ENCODE data around the gene ZNF836. TPM values are rescaled to one million over a fixed set of nuclear protein-coding genes. Genes with fewer than 3 reads are reported as not detected.
A peak's percentile ranks its signal among the peaks of the same experiment; 100 is the strongest.

The ZNF836 gene
- total RNA-seq, 1 donor from 2014 or later: 28.0 TPM

GRCh38 chr19:52187407-52187806 is 16.0 kb upstream of the ZNF836 start:
- Mint-ChIP-seq H3K4me1 (peaks cover 35% of the 10 kb centered on the region), H3K9me3 (no peaks in the 10 kb centered on the region), H3K4me3 (no peak overlapping the region), H3K27ac (peak overlapping the region; percentile 98), H3K36me3 (ENCODE audit: low read depth) (peaks cover 17% of the 10 kb centered on the region), H3K27me3 (no peaks in the 10 kb centered on the region)
- ChIA-PET POLR2A (interaction anchor here (0.9 kb wide), 1 partner anchor 10 kb away, joined by 3 read pairs; no protein-coding TSS in a partner anchor), CTCF (no interaction called here)
- no peak for ATAC-seq (ENCODE audit: low read depth)
- TF ChIP-seq CTCF (IDR thresholded peaks at IDR 0.05): no peak
- intact Hi-C loops (cut with micrococcal nuclease): loop anchor here (5.0 kb wide), 3 partner anchors 90 to 755 kb away; partner anchors contain the start of gene ZNF841
- no peak for DNase-seq

DNA sequence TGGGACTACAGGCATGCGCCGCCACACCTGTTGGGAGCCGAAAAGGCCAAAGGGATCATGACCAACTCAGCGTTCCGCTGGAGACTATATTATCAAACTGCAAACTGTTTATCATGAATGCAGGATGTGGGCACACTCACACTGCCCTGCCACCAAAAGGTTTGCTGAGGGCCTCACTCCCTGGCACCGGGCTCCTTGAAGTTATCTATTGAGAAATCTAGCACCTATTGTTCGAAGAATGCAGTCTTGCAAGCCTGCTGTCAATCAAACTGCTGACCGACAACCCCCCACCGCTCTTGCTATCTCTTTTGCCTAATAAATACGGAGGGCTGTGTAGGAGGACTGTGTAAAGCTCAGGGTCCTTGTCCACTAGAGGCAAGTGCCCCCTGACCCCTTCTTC is 5.2 kb upstream of the ZNF836 start:
- H3K4me3 Mint-ChIP-seq: no peak overlapping the region
- DNase-seq (no peak), ATAC-seq (ENCODE audit: low read depth) (no peak)
- intact Hi-C loops (cut with micrococcal nuclease): no loop called here
- peaks cover 7% of the 10 kb centered on the region for H3K4me1 Mint-ChIP-seq
- POLR2A ChIA-PET: no interaction called here
- H3K27ac Mint-ChIP-seq: no peak overlapping the region
- CTCF ChIA-PET: no interaction called here
- no peaks in the 10 kb centered on the region for H3K9me3 Mint-ChIP-seq
- H3K36me3 Mint-ChIP-seq (ENCODE audit: low read depth): peaks cover under 1% of the 10 kb centered on the region
- TF ChIP-seq CTCF (IDR thresholded peaks at IDR 0.05): no peak
- no peaks in the 10 kb centered on the region for H3K27me3 Mint-ChIP-seq

DNA sequence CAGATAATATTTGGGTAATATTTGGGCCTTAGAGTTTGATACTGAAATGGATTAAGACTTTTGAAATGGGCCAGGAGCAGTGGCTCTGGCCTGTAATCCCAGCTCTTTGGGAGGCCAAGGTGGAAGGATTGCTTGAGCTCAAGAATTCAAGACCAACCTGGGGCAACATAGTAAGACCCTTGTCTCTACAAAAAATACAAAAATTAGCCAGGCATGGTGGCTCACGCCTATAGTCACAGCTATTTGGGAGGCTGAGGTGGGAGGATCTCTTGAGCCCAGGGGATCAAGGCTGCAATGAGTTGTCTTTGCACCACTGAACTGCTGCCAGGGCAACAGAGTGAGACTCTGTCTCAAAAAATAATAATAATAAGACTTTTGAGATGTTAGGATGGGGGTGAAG is 926 bp upstream of the ZNF836 start:
- intact Hi-C loops (cut with micrococcal nuclease): no loop called here
- Mint-ChIP-seq H3K9me3 (no peaks in the 10 kb centered on the region), H3K4me3 (peak overlapping the region; percentile 97), H3K4me1 (peaks cover 27% of the 10 kb centered on the region), H3K27me3 (no peaks in the 10 kb centered on the region), H3K27ac (no peak overlapping the region), H3K36me3 (ENCODE audit: low read depth) (peaks cover 40% of the 10 kb centered on the region)
- no peak for TF ChIP-seq CTCF (IDR thresholded peaks at IDR 0.05)
- ATAC-seq (ENCODE audit: low read depth) (no peak), DNase-seq (no peak)
- CTCF ChIA-PET: interaction anchor here (1.9 kb wide), 1 partner anchor 65 kb away, joined by 5 read pairs; no protein-coding TSS in a partner anchor
- POLR2A ChIA-PET: interaction anchor here (1.7 to 2.7 kb wide), 2 partner anchors 17 to 32 kb away, joined by 5 to 62 read pairs; partner anchors contain the start of genes PPP2R1A and ZNF616

- POLR2A ChIA-PET: interaction anchor here (0.6 to 2.7 kb wide), 9 partner anchors 18 to 1350 kb away, joined by 3 to 62 read pairs (median 4); partner anchors contain the start of genes PPP2R1A, ZNF432, ZNF614 and ZNF615
- Mint-ChIP-seq H3K9me3 (no peaks in the 10 kb centered on the region), H3K27me3 (no peaks in the 10 kb centered on the region), H3K4me3 (peak overlapping the region; percentile 97), H3K36me3 (ENCODE audit: low read depth) (peaks cover 45% of the 10 kb centered on the region), H3K4me1 (peaks cover 27% of the 10 kb centered on the region), H3K27ac (peak overlapping the region; percentile 96)
- DNase-seq: peak; percentile 18
- no peak for TF ChIP-seq CTCF (IDR thresholded peaks at IDR 0.05)
- CTCF ChIA-PET: no interaction called here
- ATAC-seq (ENCODE audit: low read depth): peak; percentile 10
- intact Hi-C loops (cut with micrococcal nuclease): loop anchor here (1.0 kb wide), 3 partner anchors 18 to 76 kb away; partner anchors contain the start of gene ZNF841
Observed at GRCh38 chr19:52170863-52171320, 529 bp downstream of the ZNF836 start.

GRCh38 chr19:52170304-52170703 is 1.1 kb downstream of the ZNF836 start:
- H3K36me3 Mint-ChIP-seq (ENCODE audit: low read depth): peaks cover 50% of the 10 kb centered on the region
- CTCF ChIA-PET: no interaction called here
- TF ChIP-seq CTCF (IDR thresholded peaks at IDR 0.05): no peak

More at GRCh38 chr19:52170304-52170703, 1.1 kb downstream of the ZNF836 start:
- DNase-seq (no peak), ATAC-seq (ENCODE audit: low read depth) (no peak)
- H3K9me3 Mint-ChIP-seq: no peaks in the 10 kb centered on the region
- peak overlapping the region; percentile 97 for H3K4me3 Mint-ChIP-seq
- no peaks in the 10 kb centered on the region for H3K27me3 Mint-ChIP-seq
- peaks cover 27% of the 10 kb centered on the region for H3K4me1 Mint-ChIP-seq
- intact Hi-C loops (cut with micrococcal nuclease): no loop called here
- POLR2A ChIA-PET: interaction anchor here (0.8 to 1.4 kb wide), 2 partner anchors 19 to 142 kb away, joined by 3 to 6 read pairs; partner anchors contain the start of genes PPP2R1A and ZNF614
- peak overlapping the region; percentile 96 for H3K27ac Mint-ChIP-seq
